NCI-H2107 treated with DMSO at 0.1 percent for 48 hours (cell line): ENCODE data around the gene LRP8.
A peak's percentile ranks its signal among the peaks of the same experiment; 100 is the strongest.

Experiments
- DNase-seq: peaks from one replicate; lab custom pipeline; 2025; ENCODE audit not compliant: unreplicated experiment; lab: John Stamatoyannopoulos, UW

The LRP8 gene

GRCh38 chr1:53328009-53328461, at the start of gene LRP8:
LRP8 (minus strand) TSS chr1:53328070; CDS start chr1:53327912, 158 bp downstream.
- DNase-seq: peak; percentile 37

GRCh38 chr1:53377438-53377841, 49.6 kb upstream of the LRP8 start:
- no peak for DNase-seq

GRCh38 chr1:53376742-53377437, 49.0 kb upstream of the LRP8 start:
- DNase-seq: peak; percentile 82

GRCh38 chr1:53376041-53376461, 48.2 kb upstream of the LRP8 start:
- DNase-seq: peak; percentile 71

GRCh38 chr1:53375440-53375839, 47.6 kb upstream of the LRP8 start:
- DNase-seq: no peak

- no peak for DNase-seq
These were observed 45.4 kb upstream of the LRP8 start for GRCh38 chr1:53373246-53373645.

GRCh38 chr1:53372501-53372951, 44.7 kb upstream of the LRP8 start:
- no peak for DNase-seq

GRCh38 chr1:53371851-53372250, 44.0 kb upstream of the LRP8 start:
- no peak for DNase-seq

GRCh38 chr1:53371121-53371666, 43.3 kb upstream of the LRP8 start:
- DNase-seq: no peak

GRCh38 chr1:53370369-53370961, 42.6 kb upstream of the LRP8 start:
- no peak for DNase-seq

GRCh38 chr1:53369761-53370160, 41.9 kb upstream of the LRP8 start:
- no peak for DNase-seq

- DNase-seq: peak; percentile 74
These were observed 41.3 kb upstream of the LRP8 start for GRCh38 chr1:53369034-53369750.

- peak; percentile 20 for DNase-seq
These were observed 40.6 kb upstream of the LRP8 start for GRCh38 chr1:53368314-53369033.

GRCh38 chr1:53367503-53368313, 39.8 kb upstream of the LRP8 start:
- DNase-seq: no peak

- DNase-seq: no peak
These were observed 39.1 kb upstream of the LRP8 start for GRCh38 chr1:53366901-53367502.

- no peak for DNase-seq
These were observed 37.7 kb upstream of the LRP8 start for GRCh38 chr1:53365437-53366063.

- no peak for DNase-seq
These were observed 35.2 kb upstream of the LRP8 start for GRCh38 chr1:53362851-53363642.

GRCh38 chr1:53362270-53362669, 34.4 kb upstream of the LRP8 start:
- no peak for DNase-seq
